ENCODE results near the gene ARSG.
A peak's percentile ranks its signal among the peaks of the same experiment; 100 is the strongest.

The ARSG gene

DNA sequence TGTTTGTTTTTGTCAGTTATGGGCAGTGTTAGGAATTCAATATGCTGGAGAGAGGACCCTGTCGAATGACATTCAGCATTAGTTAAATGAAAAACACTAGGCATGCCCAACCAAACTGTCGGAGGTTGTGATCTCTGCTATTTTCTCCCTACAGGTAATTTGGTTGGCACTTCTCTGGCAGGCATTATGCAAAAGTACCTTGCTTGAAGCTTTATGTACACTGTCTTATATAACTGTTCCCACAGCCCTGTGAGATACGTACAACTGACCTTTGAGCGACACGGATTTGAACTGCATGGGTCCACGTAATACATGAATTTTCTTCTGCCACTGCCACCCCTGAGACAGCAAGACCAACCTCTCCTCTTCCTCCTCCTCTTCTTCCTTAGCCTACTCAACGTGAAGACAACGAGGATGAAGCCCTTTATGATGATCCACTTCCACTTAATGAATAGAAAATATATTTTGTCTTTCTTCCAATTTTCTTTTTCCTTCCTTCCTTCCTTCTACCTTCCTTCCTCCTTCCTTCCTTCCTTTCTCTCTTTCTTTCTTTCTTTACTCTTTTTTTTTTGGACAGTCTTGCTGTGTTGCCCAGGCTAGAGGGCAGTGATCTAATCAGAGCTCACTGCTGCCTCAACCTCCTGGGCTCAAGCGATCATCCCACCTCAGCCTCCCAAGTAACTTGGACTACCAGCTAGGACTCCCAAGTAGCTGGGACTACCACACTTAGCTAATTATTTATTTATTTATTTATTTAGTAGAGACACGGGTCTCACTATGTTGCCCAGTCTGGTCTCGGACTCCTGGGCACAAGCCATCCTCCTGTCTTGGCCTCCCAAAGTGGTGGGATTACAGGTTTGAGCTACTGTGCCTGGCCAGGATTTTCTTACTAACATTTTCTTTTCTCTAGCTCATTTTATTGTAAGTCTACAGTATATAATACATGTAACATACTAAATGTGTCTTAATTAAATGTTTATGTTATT is 88.7 kb downstream of the ARSG start:
- DNase-seq: no peak

DNA sequence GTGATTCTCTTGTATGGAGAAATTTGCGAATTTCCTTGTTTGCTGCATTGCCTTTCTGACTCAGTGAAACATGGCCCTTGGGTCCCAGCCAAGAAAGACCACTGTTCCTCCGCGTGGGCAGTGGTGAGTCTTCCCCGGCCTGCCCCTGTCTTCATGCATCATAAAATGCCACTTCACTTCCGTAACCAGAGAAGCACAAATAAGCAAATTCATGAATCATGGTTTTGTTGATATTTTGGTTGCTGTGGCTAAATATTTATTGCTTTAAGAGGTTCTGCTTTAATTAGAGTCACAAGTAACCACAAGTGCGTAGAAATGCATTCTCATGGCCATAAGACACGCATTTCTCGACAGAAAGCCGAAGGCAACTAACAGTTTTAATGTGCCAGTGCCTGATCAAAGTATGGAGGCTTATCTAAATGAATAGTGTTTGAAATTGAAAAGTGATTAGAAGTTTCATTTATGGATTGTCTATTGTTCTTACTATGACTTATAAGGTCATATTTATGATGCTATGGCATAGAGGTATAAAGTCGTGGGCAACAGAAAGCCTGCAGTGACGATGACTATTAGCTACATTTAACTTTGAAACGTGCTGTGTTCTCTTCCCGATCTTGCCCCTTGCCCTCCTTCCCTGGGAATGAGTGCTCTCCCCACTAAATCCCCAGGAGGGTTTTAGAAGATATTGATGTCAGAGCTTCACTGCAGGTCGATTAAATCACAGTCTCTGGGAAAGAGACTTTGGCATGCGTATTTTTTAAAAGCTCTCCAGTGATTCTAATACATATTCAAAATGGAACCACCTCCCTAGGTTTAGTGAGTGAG is 90.0 kb downstream of the ARSG start:
- no peak for DNase-seq

DNA sequence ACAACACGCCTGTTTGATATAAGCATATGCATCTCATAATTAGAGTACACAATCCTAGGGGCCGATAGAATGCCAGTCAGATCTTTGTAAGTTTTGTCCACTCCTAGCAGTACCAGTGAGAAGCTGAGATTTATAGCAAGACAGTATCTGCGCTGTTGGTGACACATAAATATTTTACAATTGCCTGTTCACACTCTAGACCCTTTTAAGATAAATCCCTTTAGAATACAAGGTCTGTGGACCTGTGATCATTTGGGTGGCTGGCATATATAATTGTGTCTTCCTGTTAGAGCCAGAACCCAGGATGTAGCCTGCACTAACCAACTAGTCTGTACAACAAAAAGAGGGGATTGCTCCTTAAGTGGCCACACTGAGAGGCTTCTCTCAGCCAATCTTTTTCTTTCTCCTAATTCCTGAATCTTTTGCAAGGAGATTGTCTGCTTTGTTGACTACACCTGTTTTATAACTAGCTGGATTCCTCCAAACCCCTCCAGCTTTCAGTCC is 91.3 kb downstream of the ARSG start:
- DNase-seq: no peak

DNA sequence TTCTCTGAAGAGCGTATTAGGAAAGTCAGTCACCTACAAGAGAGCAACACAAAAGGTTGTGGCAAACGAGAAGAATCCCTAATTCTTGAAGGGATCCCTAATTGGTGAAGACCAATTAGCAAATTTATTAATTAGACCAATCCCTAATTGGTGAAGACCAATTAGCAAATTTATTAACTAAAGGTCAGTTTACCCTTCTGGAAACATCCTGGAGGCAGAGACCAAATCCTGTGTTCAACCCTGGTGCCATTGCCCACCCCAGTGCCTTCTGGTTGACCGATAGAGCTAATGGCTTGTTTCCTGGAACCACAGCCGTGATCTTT is 91.8 kb downstream of the ARSG start:
- no peak for DNase-seq

DNA sequence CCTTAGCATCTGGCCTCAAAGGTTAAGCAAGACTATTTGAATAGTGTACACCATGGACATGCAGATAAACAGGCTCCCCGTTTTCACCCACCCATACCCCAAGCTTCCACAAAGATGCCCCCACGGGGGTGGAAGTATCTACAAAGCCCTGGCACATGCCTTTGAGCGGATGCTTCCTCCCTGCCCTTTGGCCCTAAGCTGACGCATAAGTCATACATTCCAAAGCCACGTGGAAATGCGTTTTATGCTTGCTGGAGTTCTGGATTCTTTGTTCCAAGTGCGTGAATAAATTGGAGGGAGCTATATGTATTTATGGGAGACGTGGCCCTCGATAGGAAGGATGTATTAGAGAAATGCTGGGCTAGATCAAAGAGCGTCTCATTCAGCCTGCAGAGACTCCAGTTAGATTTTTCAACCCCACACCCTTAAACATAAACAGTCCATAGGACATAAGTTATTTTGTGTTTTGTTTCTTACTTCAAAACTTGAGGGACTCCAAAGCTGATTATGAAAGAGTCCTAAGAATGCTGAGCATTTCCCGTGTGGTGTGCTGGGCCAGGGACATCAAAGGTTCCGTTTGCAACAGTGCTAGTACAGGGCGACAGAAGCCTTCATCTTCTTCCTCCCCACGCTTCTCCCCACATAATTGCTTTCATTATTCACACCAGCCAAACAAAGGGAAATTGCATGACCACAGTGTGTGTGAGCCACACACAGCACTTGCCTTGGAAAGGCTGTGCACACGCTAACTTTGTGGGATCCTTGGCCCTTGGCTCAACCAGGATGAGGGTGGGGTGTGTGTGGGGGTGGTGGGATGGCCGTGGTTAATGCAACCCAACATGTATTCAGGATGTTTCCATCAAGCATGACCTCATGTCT is 92.4 kb downstream of the ARSG start:
- DNase-seq: no peak

DNA sequence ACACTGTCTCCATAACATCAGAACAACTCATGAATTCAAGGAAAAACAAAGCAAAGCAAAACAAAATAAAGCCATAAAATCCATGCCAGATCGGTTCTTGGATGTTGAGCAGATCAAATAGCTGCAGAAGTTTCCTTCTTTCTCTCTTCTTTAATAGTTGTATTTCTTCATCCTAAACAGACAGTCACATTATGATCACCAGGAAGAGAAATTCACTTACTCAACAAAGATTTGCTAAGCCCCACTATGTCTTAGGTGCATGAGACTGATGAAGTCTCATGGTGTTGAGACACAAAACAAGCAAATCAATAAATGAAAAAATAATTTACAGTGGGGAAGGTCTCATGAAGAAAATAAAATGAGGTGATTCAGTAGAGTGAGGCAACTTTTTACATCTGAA is 93.2 kb downstream of the ARSG start:
- no peak for DNase-seq

DNA sequence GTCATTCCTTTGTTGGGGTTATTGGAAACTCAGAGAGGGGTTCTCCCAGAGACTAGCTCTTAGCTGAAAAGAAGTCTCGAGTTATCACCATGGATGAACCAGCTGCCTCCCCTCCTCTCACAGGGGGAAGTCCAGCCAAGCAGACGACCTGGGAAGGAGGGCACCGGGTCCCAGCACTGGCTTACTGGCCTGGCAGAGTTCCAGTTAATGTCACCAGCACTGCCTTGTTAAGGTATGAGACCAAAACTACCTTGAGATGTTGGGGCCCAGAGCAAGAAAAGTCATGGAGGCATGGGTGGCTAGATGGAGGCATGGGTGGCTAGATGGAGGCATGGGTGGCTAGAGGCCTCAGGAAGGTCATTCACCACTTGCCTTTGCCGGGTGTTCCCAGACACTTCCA is 93.6 kb downstream of the ARSG start:
- no peak for DNase-seq

DNA sequence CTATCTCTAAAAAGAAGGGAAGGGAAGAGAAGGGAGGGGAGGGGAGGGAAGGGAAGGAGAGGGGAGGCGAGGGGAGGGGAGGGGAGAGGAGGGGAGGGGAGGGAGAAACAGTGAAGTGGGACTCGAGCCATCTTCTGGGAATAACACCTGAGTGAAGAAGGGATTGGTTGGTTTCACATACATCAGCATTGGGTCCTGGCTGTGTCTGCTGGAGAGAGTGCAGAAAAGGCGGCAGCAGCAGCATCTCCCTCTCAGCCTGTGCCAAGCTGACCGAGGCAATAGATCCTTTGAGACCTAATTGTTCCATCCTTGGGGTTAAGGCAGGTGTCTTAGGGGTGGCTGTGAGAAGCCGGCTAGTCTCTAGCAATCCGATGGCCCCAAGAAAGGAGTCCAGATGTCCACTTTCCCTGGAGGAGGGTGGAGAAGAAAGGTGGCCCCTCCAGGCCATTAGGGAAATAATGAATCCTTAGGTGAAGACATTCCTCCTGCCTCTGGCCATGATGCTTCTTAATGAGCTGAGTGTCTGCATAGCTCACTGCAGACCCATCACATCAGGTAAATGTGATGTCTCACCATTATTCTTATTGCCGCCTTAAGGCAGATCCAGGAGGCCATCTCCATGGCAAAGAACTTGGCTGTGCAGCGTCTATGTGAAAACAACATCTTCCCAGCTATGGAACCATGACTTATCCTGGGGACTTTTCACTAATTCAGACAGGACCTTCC is 94.4 kb downstream of the ARSG start:
- no peak for DNase-seq

DNA sequence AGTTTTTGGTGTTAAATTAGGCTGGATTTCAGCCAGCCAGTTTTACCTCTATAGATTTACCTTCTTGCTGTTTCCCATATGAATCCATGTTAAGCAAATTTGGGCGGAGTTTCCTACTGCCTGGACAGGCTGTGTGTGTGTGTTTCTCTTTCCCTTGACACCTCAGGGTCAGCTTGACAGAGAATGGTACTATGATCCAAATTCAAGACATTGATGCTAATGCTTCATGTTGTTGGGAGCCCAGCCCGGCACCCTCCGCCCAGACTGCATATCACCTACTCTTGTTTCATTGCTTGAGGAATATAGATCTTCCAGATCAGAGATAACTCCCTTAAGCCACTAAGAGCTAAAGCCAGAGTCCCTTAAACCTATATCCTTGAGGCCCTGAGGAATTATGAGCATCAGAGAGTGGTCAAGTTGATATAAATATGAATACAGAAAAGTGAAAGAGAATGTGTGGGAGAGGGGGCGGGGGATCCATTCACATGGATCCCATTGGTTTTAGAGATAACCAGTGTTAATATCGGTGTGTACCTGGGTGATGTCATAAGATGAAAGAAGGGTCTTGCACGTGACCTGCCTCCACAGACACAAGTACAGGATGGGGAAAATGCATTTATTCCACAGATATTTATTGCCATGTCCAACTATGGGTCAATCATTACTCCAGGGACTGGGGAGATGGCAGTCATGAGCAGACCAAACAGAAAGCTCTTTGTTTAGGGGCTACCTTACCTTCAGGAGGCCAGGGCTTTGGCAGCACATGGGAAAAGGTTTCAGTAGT is 96.3 kb downstream of the ARSG start:
- no peak for DNase-seq

DNA sequence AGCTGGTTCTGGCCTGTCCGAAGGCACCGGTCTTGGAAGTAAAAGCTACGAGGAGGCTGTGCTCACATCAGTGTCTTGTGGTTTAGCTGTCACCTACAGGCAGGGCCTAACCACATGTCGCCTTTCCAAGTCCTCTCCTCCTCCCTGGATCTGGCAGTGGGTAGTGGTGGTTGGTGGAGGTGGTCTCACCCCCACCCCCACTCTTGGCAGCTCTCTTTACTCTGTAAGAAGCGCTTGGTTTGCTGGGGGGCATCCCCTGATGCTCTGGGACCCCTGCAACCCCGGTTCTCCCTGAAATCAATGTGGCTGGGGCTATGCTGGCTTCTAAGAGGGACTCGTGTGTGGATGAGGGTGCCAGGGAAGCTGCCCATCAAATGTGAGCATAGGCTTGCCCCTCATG is 97.7 kb downstream of the ARSG start:
- no peak for DNase-seq

DNA sequence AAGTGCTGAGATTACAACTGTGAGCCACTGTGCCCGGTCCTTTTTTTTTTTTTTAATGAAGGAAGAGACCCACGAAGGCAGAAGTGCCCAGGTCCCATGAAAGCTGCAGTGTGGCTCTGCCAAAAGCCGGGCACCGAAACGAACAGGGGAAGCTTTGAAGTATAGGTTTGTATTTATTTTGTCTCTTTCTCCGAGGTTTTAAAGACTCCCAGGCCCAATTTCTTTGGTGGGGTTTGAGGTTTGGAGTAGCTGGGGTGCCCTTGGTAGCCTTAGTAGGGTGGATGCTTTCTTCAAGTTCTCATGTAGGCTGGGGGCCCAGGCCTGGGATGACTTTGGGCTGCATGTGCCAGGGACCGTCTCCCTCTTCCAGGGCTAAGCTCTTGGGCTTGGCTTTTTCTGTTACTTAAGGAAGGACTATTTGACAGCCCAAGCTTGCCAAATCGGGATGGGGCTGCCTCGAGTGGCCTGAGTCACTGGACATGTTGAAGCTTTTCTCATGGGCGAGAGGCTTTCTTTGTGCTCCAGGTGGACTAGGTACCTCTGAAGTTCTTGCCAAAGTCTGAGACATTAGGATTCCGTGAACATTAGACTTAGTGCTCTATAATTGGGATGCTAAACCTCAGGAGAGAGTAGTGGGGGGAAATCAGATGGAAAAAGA is 99.7 kb downstream of the ARSG start:
- no peak for DNase-seq

DNA sequence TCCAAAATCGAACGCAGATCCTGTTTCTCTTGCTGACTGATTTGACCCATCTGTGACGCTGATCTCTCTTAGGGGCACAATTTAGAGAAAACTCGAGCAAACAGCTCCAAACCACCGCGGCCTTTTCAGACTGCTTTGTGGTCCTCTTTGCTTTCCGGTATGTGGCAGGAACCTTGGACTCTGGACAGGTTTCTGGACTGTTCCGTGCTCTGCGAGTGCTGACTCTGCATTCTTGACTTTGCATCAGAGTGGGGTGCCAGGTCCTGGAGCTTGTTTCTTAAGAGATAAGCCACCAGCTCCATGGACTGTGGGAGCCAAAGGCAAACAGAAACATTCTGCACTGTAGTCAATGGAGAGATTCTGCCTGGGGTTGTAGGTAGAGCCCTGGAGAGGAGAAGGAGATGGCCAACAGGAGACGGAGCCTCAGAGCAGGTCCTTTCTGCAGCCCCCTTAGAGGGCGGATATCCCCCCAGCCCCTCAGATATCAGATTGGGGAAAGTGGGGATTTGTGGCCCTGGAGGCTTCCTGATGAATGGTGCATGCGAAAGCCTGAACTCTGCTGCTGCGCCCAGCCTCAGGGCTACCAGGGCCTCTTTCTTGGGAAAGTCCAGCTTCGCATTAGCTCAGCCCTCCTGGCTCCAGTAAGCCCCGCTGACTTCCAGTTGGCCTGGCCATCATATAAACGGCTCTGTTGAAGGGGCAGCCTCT is 100.4 kb downstream of the ARSG start:
- no peak for DNase-seq

DNA sequence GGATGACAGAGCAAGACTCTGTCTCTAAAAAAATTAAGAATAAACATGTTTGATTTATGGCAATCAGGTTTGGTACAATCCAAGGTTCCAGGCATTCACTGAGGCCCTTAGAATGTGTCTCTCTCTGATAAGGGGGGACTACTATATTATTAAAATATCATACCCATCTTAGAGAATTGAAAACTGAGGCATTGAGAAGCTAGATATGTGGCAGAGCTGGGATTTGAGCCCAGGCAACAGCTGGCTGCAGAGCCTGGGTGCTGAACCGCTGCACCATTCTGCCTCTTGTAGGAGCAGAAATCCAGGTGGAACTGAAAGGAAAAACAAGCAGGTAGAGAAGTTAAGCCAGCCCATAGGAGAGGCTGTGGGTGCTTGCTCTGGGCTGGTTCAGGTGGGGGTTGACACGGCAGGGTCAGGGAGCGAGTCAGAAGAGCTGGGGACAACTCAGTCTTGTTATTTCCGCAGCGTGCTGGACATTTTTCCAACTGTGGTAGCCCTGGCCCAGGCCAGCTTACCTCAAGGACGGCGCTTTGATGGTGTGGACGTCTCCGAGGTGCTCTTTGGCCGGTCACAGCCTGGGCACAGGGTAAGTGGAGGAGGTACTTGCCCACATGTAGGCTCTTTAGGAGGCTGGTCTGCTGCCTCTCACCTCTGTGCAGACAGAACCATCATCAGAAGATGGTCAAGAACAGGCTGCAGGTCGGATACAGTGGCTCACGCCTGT is 103.5 kb downstream of the ARSG start:
- DNase-seq: no peak

DNA sequence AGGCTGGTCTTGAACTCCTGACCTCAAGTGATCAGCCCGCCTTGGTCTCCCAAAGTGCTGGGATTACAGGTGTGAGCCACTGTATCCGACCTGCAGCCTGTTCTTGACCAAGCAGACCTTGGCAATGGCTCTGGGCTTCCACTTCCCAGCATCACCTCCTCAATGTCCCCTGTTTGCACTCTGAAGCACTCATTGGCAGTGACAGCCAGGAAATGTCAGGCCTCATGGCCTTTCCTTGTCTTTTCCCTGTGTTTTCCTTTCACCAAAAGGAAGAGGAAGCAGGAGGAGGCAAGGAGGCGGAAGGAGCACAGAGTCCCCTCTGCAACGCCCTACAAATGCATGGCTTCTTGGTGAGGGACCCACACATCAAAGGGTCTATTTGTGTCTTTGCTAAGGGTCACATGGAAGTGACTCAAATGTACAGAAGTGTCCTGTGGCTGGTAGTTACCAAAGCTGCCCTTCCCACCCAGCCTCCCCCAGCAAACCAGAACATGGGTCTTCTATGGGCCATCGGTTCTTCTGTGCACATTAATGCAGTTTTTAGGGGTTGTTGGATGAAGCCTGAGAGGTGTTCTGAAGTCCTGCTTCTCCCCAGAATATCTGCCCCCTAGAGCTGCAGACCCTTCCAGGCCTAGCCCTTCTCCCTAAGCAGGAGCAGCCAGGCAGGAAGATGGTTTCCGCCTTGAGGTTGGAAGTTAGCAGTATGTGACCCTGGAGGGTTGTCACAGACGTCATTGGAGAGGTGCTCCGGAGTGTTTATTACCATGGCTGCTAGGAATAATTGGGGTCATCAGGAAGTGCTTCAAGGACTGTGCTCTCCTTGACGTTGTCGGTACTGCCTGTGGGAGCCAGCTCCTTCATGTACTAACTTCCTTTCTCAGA is 105.2 kb downstream of the ARSG start:
- no peak for DNase-seq

DNA sequence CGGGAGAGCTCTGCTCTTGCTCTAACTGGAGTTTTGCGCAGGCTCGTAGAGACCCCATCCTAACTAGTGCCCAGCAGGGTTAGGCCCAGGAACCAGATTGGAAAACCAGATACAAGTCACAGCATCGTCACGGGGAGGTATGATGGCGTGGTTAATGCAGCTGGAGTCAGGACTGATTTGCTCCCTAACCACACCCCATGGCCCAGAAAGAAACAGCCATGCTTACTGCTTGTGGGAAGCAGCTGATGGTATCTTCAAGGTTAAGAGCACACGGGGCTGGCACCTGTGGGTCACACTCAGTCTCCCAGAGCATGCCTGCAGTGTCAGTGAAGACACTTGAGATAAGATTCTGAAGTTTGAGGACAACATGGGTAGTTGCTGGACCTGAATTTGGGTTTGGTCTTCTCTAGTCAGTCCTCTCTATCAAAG is 105.8 kb downstream of the ARSG start:
- no peak for DNase-seq

DNA sequence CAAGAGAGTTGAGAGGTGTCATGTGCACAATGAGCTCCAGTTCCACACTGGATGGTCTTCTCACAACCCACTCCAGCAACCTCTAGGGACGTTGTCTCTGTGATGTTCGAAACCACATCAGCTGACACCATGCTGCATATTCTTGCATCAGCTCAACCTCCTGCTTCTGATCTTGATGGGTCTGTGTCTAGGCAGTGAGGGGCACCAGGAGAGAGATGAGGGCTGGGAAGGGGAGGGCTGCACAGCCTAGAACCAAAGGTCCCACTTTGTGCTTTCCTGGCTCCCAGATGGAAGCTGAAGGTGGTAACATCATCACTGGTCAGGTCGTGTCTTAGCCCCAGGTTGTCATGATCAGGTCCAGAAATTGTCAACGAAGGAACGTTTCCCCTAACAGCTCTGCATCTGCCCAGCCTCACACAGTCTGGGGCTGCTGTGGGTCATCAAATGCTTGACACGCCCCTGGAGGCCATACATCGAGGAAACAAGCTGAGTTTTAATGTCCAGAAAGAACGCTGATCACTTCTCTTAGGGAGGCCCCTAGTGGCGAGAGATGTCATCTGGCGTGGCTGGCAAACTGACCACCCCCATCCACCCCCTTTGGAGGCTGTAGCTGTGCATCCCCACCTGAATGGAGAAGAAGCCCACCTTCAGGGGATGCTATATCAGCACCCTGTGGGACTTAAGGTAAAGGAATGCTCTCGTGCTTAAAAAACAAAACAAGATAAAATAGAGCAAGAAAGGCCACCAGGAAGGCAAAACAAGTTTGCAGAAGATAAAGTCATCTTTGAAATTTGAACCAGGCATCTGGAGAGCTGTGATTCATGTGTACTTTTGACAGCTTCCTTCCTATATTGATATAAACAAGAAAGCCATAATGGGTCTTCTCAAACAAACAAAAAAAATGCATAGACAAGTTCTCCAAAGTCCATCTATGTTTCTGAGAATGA is 107.7 kb downstream of the ARSG start:
- DNase-seq: peak; percentile 89

Data from NCI-H69 (cell line).